Kidney (tissue), 14 donors: Measurements from ENCODE around the gene LHX5. TPM values are rescaled to one million over a fixed set of nuclear protein-coding genes. Genes with fewer than 3 reads are reported as not detected.

Source experiments
- DNase-seq, 5 donors: peaks; one replicate each; pipeline ENCODE4 v3.0.0-alpha.2; 2013 to 2020
- FAIRE-seq: peaks from 2 replicates; lab custom pipeline; 2012; peaks lifted over from hg19 to GRCh38; lab: Jason Lieb, UNC
- H3K27ac ChIP-seq, 2 donors: one replicate each; pipeline ENCODE4 v1.7.0; 2013; ENCODE audit warnings: low read depth in 2 of 2, low read length in 2 of 2, inconsistent platforms in 1 of 2
- H3K27me3 ChIP-seq: one replicate; pipeline ENCODE4 v1.7.1; 2013; ENCODE audit warnings: low read length, inconsistent platforms; ENCODE audit not compliant: control insufficient read depth, insufficient read depth
- H3K36me3 ChIP-seq, 3 donors: one replicate each; pipeline versions ENCODE4 v1.7.0 to v1.7.1; 2013; ENCODE audit warnings: low read length in 3 of 3, control low read depth in 1 of 3, inconsistent platforms in 1 of 3; ENCODE audit not compliant: insufficient read depth in 3 of 3, control insufficient read depth in 2 of 3
- H3K4me1 ChIP-seq, 3 donors: one replicate each; pipeline versions ENCODE4 v1.7.0 to v1.7.1; 2013; ENCODE audit warnings: low read length in 3 of 3, inconsistent platforms in 1 of 3, low read depth in 1 of 3; ENCODE audit not compliant: control insufficient read depth in 2 of 3, insufficient read depth in 2 of 3
- H3K4me3 ChIP-seq, 3 donors: one replicate each; pipeline versions ENCODE4 v1.7.0 to v1.8.1; 2013; ENCODE audit warnings: low read length in 3 of 3, control low read depth in 1 of 3, inconsistent platforms in 1 of 3
- H3K9ac ChIP-seq, 3 donors: one replicate each; pipeline versions ENCODE4 v1.7.0 to v1.7.1; 2013; ENCODE audit warnings: low read length in 3 of 3, control low read depth in 1 of 3, inconsistent platforms in 1 of 3
- H3K9me3 ChIP-seq, 3 donors: one replicate each; pipeline versions ENCODE4 v1.7.0 to v1.7.1; 2013; ENCODE audit warnings: low read length in 3 of 3, control low read depth in 1 of 3, inconsistent platforms in 1 of 3; ENCODE audit not compliant: control insufficient read depth in 2 of 3, insufficient read depth in 1 of 3
- CTCF ChIP-seq: IDR thresholded peaks from 3 replicates; pipeline ENCODE4 v1.5.1; 2012; ENCODE audit warnings: mild to moderate bottlenecking, moderate library complexity, borderline replicate concordance; ENCODE audit not compliant: insufficient read depth; ENCODE audit errors: extremely low read depth
- intact Hi-C: fragments of 100-400 bp; cut with DNase I; formaldehyde crosslinking; loops from one replicate; pipeline ENCODE4 v1.11.1; 2022
- polyA plus RNA-seq: library from polyadenylated mRNA; stranded (reverse); fragments of 350-450 nt; fragmentation: Illumina TruSeq; extraction: RNeasy Lipid Tissue Mini Kit (QIAGEN cat#74804); gene quantifications from one replicate; pipeline ENCODE4 v1.2.3, GENCODE V29; 2014; ENCODE audit warnings: low read depth, low replicate concordance; ENCODE audit not compliant: insufficient read depth
- total RNA-seq: library from RNA; stranded (reverse); fragmentation: NEBNext Ultra II Directional; extraction: Animal tissue kit (Norgen Biotek cat#: 25700); gene quantifications from one replicate; pipeline ENCODE4 v1.2.1, GENCODE V29; 2021
- donor health status: control.
- donor health status: control.
- donor health status: control.
- donor health status: control.
- donor health status: control.
- donor health status: DM: yes; HTN: yes; CAD: no.
- donor health status: Normal renal cell carcinoma (clear cell type).

LHX5 gene
- total and polyA plus RNA-seq, 2 donors from 2014 or later, result not detected

GRCh38 chr12:113485330-113485729 lies 13.7 kb upstream of the LHX5 start:
- H3K4me1 ChIP-seq, result no peaks in the 10 kb centered on the region
- H3K4me3 ChIP-seq, result no peak overlapping the region
- H3K27ac ChIP-seq, result no peak overlapping the region
- FAIRE-seq (no peak), DNase-seq (no peak)
- peaks cover 11% of the 10 kb centered on the region for H3K27me3 ChIP-seq
- H3K9me3 ChIP-seq, result no peaks in the 10 kb centered on the region
- intact Hi-C loops, result no loop called here
- no peaks in the 10 kb centered on the region for H3K36me3 ChIP-seq
- TF ChIP-seq CTCF, result no peak
- H3K9ac ChIP-seq, result no peak overlapping the region

- Histone ChIP-seq H3K4me3 (no peak overlapping the region), H3K9me3 (no peaks in the 10 kb centered on the region), H3K27me3 (peaks cover 33% of the 10 kb centered on the region), H3K9ac (no peak overlapping the region), H3K4me1 (no peaks in the 10 kb centered on the region), H3K27ac (no peak overlapping the region), H3K36me3 (no peaks in the 10 kb centered on the region)
- DNase-seq (no peak), FAIRE-seq (no peak)
- intact Hi-C loops, result no loop called here
- TF ChIP-seq CTCF, result no peak
Observed at GRCh38 chr12:113482334-113482733, 10.7 kb upstream of the LHX5 start.

GRCh38 chr12:113480336-113480971 lies 8.8 kb upstream of the LHX5 start:
- H3K9ac ChIP-seq, result no peak overlapping the region
- H3K4me3 ChIP-seq, result no peak overlapping the region
- H3K9me3 ChIP-seq, result no peaks in the 10 kb centered on the region
- no peak for FAIRE-seq
- no peak for DNase-seq
- no peaks in the 10 kb centered on the region for H3K36me3 ChIP-seq
- peaks cover 37% of the 10 kb centered on the region for H3K27me3 ChIP-seq
- TF ChIP-seq CTCF, result no peak
- H3K4me1 ChIP-seq, result no peaks in the 10 kb centered on the region
- no peak overlapping the region for H3K27ac ChIP-seq
- intact Hi-C loops, result no loop called here
